ENCODE results near the gene GLDC.

DNA sequence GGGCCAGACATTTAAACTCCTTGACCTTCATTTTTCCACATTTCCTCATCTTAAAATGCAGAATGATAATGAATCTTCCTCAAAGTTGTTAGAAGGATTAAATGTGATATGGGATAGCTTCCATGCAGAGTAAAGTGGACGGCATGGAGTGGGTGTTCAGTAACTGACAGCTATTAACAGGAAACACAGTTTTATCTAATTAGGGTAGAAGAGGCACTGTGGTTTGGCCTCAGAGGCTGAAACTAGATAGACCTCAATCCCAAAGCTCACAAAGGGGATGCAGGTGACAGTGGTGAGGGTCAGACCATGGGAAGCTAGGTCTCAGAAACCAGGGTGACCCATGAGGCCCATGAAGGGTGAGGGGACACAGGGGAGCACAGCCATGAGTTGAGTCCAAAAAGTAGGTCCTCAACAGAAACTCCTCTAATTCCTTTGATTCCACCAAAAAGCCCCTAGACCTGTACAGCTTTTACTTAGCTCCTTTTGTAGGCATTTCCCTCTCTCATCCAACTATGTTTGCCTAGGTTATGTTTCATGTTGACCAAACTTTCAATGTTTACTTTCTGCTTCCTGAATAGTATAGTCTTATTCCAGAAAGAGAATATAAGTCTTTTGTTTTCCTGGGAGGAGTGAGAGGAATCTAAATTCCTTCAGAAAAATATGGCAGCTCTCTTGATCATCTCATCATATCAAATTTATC is 27.9 kb upstream of the GLDC start:
- TF ChIP-seq, protein P1, sequence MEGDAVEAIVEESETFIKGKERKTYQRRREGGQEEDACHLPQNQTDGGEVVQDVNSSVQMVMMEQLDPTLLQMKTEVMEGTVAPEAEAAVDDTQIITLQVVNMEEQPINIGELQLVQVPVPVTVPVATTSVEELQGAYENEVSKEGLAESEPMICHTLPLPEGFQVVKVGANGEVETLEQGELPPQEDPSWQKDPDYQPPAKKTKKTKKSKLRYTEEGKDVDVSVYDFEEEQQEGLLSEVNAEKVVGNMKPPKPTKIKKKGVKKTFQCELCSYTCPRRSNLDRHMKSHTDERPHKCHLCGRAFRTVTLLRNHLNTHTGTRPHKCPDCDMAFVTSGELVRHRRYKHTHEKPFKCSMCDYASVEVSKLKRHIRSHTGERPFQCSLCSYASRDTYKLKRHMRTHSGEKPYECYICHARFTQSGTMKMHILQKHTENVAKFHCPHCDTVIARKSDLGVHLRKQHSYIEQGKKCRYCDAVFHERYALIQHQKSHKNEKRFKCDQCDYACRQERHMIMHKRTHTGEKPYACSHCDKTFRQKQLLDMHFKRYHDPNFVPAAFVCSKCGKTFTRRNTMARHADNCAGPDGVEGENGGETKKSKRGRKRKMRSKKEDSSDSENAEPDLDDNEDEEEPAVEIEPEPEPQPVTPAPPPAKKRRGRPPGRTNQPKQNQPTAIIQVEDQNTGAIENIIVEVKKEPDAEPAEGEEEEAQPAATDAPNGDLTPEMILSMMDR (IDR thresholded peaks at IDR 0.05; ENCODE audit: low read depth, low read length, missing input control) = no peak
- TF ChIP-seq RAD21 (IDR thresholded peaks at IDR 0.05) = no peak
- TF ChIP-seq GABPA (IDR thresholded peaks at IDR 0.05 in 1 of 2, conservative IDR thresholded peaks at IDR 0.05 in 1 of 2) = no peak
- no peak for TF ChIP-seq HNF4A (conservative IDR thresholded peaks at IDR 0.05)
- no peak for TF ChIP-seq YY1 (IDR thresholded peaks at IDR 0.05)

All from liver (tissue), 3 donors.